Measurements from ENCODE around the gene TMEM38A.
"Not testable (repeated sequence)": the region's sequence is repeated elsewhere in the genome, so short reads cannot be mapped to it uniquely, and the experiment has no call there.

The TMEM38A gene

GRCh38 chr19:16676101-16676798, 15.3 kb downstream of the TMEM38A start:
- DNase-seq: no peak

DNA sequence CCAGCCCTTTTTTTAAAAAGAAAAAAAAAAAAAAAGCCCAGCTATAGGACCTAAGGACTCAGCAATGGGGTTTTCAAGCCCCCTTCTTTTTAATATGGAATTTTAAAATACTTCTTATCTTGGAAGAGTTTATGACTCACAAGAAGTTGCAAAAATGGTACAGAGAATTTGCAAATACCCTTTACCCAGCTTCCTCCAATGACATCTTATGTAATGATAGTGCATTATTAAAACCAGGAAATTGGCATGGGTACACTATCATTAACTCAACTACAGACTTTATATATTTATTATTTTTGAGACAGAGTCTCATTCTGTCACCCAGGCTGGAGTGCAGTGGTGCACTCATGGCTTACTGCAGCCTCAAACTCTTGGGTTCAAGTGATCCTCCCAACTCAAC, 16.1 kb downstream of the TMEM38A start:
- DNase-seq: no peak

- DNase-seq: no peak
Observed at GRCh38 chr19:16678498-16678897, 17.6 kb downstream of the TMEM38A start.

GRCh38 chr19:16679811-16680210, 18.9 kb downstream of the TMEM38A start:
- DNase-seq: no peak

DNA sequence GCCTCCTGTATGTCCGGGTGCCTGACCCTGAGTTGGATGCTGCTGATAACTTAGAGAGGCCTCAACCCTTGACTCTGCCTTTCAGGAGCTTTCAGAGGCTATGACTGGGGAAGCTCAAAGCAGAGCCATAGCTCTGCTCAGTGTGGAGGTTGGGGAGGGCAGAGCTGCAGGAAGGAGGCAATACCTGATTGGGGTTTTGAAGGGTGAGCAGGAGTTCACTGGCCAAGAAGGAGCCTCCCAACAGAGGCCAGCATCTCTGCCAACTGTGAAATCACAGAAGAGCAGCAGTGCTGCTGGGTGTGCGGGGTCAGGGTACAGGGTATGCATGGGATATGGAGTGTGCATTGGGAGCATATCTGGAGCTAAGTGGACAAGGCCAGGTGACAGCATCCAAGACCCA, 21.6 kb downstream of the TMEM38A start:
- no peak for DNase-seq

- DNase-seq: no peak
Observed at GRCh38 chr19:16684216-16684615, 23.3 kb downstream of the TMEM38A start.

DNA sequence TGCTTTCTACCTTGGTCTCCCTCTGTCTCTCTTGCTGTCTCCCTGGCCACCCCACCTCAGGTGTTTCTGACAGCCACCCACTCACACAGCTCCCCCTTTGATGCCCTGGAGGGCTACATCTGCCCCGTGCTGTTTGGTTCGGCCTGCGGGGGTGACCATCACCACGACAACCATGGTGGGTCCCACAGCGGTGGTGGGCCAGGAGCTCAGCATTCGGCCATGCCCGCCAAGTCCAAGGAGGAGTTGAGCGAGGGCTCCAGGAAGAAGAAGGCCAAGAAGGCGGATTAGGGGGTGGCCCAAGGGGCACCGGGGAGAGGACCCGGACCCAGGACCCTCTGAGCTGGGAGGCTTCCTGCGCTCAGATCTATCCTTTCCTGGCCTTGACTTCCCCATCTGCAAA, 27.1 kb downstream of the TMEM38A start:
- DNase-seq: no peak

DNA sequence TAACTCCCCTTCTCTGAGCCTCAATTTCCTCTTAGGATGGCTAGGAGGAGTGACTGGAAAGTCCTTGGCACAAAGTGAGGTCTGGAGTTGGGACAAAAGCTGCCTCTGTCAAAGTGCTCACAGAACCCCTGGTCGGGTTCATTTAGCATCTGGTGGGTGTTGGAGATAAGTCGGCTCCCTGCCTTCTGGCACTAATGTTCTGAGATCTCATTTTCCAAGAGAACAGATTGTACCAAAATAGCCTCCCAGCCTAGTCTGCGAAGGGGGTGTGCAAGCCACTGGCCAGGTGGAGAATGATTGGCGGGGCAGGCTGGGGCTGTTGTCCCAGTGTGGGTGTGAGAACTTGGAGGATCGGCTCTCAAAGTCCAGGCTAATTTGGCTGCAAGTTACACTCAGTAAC, 38.0 kb downstream of the TMEM38A start:
- DNase-seq: no peak

GRCh38 chr19:16702123-16702522, 41.2 kb downstream of the TMEM38A start:
- no peak for DNase-seq

DNA sequence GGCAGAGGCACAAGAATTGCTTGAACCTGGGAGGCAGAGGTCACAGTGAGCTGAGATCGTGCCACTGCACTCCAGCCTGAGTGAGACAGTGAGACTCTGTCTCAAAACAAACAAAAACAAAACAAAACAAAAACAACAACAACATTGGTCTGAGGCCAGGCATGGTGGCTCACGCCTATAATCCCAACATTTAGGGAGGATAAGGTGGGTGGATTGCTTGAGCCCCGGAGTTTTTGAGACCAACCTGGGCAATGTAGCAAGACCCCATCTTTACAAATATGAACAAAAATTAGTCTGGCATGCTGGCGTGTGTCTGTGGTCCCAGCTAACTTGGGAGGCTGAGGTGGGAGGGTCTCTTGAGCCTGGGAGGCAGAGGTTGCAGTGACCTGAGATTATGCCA, 42.7 kb downstream of the TMEM38A start:
- no peak for DNase-seq

GRCh38 chr19:16710870-16711269, 49.9 kb downstream of the TMEM38A start:
- not testable (repeated sequence) for DNase-seq

DNA sequence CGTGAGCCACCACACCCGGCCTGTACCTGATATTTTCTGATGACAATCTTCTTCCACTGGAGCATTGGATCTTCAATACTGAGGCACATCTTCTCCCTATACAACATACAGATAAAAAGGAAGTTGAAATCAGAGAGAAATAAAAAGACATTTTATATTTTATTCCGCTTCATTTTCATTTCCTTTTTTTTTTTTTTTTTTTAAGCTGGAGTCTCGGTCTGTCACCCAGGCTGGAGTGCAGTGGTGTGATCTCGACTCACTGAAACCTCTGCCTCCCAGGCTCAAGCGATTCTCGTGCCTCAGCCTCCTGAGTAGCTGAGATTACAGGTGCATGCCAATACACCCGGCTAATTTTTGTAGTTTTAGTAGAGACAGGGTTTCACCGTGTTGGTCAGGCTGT, 51.4 kb downstream of the TMEM38A start:
- not testable (repeated sequence) for DNase-seq

GRCh38 chr19:16714702-16715287, 53.9 kb downstream of the TMEM38A start:
- peak in 45 of 51 donors; percentile 0 to 69 (median 33) for DNase-seq

GRCh38 chr19:16715611-16716010, 54.7 kb downstream of the TMEM38A start:
- no peak for DNase-seq

DNA sequence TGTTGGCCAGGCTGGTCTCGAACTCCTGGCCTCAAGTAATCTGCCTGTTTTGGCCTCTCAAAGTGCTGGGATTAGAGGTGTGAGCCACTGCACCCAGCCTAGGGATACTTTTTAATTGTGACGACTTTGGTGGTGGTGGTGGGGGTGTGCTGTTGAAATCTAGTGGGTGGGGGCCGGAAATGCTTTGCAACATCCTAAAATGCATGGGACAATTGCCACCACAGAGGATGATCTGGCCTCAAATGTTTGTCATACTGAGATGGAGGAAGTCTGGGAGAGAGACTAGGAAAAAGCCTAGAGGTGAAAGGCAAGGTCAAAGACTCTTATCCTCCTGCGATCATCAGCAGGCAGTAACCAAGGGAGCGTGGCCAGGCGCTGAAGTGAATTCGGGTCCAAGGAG, 60.1 kb downstream of the TMEM38A start:
- DNase-seq: no peak

GRCh38 chr19:16722591-16722990, 61.7 kb downstream of the TMEM38A start:
- DNase-seq: no peak

GRCh38 chr19:16726916-16727315, 66.0 kb downstream of the TMEM38A start:
- DNase-seq: no peak

DNA sequence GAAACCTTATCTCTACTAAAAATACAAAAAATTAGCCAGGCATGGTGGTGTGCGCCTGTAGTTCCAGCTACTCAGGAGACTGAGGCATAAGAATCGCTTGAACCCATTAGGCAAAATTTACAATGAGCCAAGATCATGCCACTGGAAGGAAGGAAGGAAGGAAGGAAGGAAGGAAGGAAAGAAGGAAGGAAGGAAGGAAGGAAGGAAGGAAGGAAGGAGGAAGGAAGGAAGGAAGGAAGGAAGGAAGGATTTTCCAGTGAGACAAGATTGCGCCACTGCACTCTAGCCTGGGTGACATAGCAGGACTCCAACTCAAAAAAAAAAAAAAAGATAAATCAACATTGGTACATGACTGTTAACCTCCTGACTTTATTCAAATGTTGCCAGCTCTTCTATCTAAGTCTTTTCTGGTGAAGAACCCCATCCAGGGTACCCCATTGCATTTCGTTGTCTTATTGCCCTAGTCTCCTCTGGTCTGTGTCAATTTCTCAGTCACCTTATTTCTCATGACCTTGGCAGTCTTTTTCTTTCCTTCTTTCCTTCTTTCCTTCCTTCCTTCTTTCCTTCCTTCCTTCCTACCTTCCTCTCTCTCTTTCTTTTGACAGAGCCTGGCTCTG, 74.8 kb downstream of the TMEM38A start:
- not testable (repeated sequence) for DNase-seq

DNA sequence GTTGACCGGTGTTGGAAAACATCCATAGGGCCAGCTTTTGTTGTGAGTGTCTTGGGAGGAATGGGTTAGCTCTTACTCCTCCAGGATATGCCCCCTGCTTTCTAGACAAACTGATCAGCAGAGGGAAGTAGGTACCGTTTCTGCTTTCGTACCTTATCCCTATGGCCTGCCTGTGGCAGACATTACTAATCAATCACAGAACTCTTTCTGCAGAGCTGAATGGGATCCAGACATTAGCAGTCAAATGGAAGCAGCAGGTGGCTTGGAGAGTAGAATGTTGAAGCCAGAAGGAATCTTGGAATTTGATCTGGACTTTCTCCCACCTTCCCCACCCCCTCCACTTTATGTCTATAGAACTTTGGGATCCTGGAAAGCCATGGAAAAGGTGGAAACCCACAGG, 75.8 kb downstream of the TMEM38A start:
- no peak for DNase-seq

GRCh38 chr19:16737911-16738310, 77.0 kb downstream of the TMEM38A start:
- DNase-seq: peak in 1 of 51 donors; percentile 21

GRCh38 chr19:16739546-16739945, 78.6 kb downstream of the TMEM38A start:
- no peak for DNase-seq

Measured in hypothalamus (tissue), 51 donors.